Measurements from ENCODE around the gene REPS2.

Gene REPS2

DNA sequence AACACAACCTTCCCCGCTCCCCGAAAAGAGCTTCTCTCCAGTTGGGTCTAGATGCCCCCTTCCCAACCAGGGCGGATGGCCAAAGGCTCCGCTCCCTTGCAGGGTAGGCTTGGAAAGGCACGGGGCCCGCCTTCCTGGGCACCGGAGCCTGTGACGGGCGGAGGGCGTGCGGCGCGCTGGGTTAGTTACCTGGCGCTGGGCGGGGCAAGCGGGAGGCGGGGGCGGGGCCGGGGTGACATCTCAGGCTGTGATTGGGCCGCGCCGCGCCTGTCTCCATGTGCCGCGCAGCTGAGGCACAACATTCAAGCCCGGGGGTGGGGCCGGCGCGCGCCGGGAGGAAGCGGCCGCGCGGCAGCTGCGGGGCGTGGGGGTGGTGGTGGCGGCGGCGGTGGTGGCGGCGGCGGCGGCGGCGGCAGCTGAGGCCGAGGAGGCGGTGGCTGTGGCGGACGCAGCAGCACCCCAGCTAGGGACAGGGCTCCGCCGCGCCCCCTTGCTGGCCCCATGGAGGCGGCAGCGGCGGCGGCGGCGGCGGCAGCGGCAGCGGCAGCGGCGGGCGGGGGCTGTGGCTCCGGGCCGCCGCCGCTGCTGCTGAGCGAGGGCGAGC, at the start of gene REPS2:
Gene REPS2 (plus strand): TSS at position 298 of the 604 bp plus-strand sequence. CDS start 204 bp downstream, at position 502.
- CTCF ChIA-PET: interaction anchor here (1.5 kb wide), 1 partner anchor 64 kb away, joined by 3 read pairs; no protein-coding TSS in a partner anchor
- TF ChIP-seq, protein P1, sequence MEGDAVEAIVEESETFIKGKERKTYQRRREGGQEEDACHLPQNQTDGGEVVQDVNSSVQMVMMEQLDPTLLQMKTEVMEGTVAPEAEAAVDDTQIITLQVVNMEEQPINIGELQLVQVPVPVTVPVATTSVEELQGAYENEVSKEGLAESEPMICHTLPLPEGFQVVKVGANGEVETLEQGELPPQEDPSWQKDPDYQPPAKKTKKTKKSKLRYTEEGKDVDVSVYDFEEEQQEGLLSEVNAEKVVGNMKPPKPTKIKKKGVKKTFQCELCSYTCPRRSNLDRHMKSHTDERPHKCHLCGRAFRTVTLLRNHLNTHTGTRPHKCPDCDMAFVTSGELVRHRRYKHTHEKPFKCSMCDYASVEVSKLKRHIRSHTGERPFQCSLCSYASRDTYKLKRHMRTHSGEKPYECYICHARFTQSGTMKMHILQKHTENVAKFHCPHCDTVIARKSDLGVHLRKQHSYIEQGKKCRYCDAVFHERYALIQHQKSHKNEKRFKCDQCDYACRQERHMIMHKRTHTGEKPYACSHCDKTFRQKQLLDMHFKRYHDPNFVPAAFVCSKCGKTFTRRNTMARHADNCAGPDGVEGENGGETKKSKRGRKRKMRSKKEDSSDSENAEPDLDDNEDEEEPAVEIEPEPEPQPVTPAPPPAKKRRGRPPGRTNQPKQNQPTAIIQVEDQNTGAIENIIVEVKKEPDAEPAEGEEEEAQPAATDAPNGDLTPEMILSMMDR (IDR thresholded peaks at IDR 0.05; ENCODE audit: control extremely low read depth, extremely low read depth, low read depth, missing control alignments): peak; percentile 18
- DNase-seq (ENCODE audit: extremely low spot score): peak; percentile 83
- POLR2A ChIA-PET: no interaction called here

DNA sequence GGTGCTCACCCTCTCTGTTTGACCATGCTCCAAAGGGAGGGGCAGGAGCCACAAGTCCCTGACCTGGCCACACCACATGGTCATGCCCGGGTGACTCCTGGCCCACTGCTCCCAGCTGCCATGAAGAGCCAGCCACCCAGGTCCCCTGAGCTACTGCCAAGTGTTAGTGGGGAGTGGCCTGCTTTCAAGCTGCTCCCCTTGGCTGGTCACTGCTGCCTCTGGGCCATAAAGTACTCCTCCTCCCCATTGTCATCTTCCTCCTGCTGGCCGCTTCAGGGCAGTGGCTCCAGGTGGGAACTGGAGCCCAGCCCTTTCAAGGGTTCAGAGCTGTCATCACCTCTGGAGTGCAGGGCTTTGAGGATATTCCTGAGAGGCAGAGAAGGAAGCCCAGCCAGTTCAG, 49.0 kb upstream of the REPS2 start:
- TF ChIP-seq, protein P1 (IDR thresholded peaks at IDR 0.05; ENCODE audit: control extremely low read depth, extremely low read depth, low read depth, missing control alignments): no peak
- DNase-seq (ENCODE audit: extremely low spot score): no peak
- POLR2A ChIA-PET: no interaction called here
- CTCF ChIA-PET: interaction anchor here (1.4 to 1.7 kb wide), 3 partner anchors 10 to 71 kb away, joined by 3 to 6 read pairs (median 4); no protein-coding TSS in a partner anchor

DNA sequence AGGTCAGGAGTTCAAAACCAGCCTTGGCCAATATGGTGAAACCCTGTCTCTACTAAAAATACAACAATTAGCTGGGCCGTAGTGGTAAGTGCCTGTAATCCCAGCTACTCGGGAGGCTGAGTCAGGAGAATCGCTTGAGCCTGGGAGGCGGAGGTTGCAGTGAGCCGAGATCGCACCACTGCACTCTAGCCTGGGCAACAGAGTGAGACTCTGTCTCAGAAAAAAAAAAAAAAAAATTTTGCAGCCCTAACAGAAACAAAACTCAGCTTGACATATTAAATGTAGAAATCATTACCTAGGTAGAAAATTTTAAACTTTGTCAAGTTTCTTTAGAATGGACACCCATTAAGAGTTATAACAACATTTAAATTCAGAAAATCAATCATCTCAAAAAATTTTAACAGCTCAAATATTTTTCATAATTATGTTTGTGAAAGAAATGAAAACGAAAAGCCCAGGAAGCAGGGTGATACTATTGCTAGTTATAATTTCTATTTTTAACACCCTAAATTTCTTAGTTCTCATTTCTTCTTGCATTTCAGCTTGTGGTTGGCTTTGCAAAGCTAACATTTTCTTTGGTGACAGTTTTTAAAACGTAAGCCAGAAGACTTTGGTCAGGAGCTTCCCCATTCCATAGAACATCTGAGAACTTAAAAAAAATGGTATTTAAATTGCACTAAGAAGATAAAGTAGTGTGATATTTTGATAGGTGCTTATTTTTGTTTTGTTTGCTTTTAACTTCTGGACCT, 43.0 kb upstream of the REPS2 start:
- ChIA-PET CTCF (interaction anchor here (1.8 to 2.7 kb wide), 3 partner anchors 11 to 22 kb away, joined by 3 to 14 read pairs (median 8); no protein-coding TSS in a partner anchor), POLR2A (no interaction called here)
- DNase-seq (ENCODE audit: extremely low spot score): peak; percentile 17
- TF ChIP-seq, protein P1 (IDR thresholded peaks at IDR 0.05; ENCODE audit: control extremely low read depth, extremely low read depth, low read depth, missing control alignments): no peak

DNA sequence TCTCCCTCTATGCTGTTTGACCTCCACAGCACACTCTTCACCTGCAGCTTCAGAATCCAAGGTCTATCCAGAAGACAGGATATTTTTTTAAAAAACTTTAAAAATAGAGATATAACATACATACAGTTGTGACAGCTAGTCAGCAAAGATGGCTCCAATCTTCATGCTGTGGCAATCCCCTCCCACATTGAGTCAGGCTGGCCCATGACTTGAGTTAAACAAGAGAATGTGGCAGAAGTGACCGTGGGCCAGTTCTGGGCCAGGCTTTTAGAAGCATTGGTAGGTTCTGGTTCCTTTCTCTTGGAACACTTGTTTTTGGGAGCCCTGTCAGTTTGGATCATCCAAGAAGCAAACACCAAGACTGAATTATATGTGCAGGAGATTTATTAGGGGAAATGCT, 36.1 kb upstream of the REPS2 start:
- CTCF ChIA-PET: no interaction called here
- TF ChIP-seq, protein P1 (IDR thresholded peaks at IDR 0.05; ENCODE audit: control extremely low read depth, extremely low read depth, low read depth, missing control alignments): no peak
- no peak for DNase-seq (ENCODE audit: extremely low spot score)
- POLR2A ChIA-PET: no interaction called here

DNA sequence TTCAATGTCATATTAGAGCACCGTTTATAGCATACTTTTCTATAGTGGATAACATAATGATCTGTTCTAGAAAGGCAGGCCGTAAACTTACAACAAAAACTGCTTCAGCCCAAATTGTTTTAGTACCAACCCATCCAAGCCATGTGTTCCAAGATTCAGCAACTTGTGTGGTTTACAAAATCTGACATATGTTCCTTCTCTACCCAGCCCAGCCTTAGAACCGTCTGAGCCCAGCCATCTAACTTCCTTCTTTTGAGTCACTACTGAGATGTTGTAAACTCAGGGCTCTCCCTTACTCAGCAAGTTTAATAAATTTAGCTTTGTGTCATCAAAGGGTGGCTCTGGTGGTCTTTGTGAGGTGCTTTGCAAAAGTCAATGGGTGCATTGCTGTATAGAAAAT, 32.4 kb upstream of the REPS2 start:
- CTCF ChIA-PET: no interaction called here
- no peak for DNase-seq (ENCODE audit: extremely low spot score)
- POLR2A ChIA-PET: no interaction called here
- TF ChIP-seq, protein P1 (IDR thresholded peaks at IDR 0.05; ENCODE audit: control extremely low read depth, extremely low read depth, low read depth, missing control alignments): no peak

DNA sequence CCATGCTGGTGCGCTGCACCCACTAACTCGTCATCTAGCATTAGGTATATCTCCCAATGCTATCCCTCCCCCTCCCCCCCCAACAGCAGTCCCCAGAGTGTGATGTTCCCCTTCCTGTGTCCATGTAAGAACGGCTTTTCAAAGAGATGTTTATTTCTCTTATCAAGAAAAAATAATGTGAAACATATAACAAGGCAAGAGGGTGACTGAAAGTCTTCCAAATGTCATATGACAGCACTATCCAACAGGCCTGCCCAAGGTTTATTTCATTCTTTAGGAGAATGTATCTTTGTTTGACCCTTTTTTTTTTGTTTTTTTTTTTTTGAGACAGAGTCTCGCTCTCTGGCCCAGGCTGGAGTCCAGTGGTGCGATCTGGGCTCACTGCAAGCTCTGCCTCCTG, 29.9 kb upstream of the REPS2 start:
- ChIA-PET POLR2A (no interaction called here), CTCF (interaction anchor here (1.2 kb wide), 1 partner anchor 30 kb away, joined by 3 read pairs; no protein-coding TSS in a partner anchor)
- TF ChIP-seq, protein P1 (IDR thresholded peaks at IDR 0.05; ENCODE audit: control extremely low read depth, extremely low read depth, low read depth, missing control alignments): no peak
- no peak for DNase-seq (ENCODE audit: extremely low spot score)
